COR-L47 (cell line): ENCODE data around the gene DDX41.
"Not testable (repeated sequence)": the region's sequence is repeated elsewhere in the genome, so short reads cannot be mapped to it uniquely, and the experiment has no call there.

Source experiments
- DNase-seq: peaks from one replicate; lab custom pipeline; 2025; lab: John Stamatoyannopoulos, UW

DDX41 gene

GRCh38 chr5:177516601-177517568 lies at the start of gene DDX41:
DDX41 (minus strand) TSS chr5:177516961; CDS start chr5:177516945, 16 bp downstream.
- peak; percentile 97 for DNase-seq

GRCh38 chr5:177565046-177565445 lies 48.3 kb upstream of the DDX41 start:
- DNase-seq = no peak

GRCh38 chr5:177559446-177559941 lies 42.7 kb upstream of the DDX41 start:
- not testable (repeated sequence) for DNase-seq

GRCh38 chr5:177557796-177558195 lies 41.0 kb upstream of the DDX41 start:
- no peak for DNase-seq

GRCh38 chr5:177557041-177557647 lies 40.4 kb upstream of the DDX41 start:
- no peak for DNase-seq

- DNase-seq = no peak
Observed at GRCh38 chr5:177555665-177556064, 38.9 kb upstream of the DDX41 start.

GRCh38 chr5:177555228-177555627 lies 38.5 kb upstream of the DDX41 start:
- DNase-seq = no peak

- DNase-seq = peak; percentile 94
Observed at GRCh38 chr5:177554474-177555111, 37.8 kb upstream of the DDX41 start, which contains the start of gene FAM193B. FAM193B (minus strand) TSS chr5:177554563; CDS start chr5:177554458, 105 bp downstream.

- no peak for DNase-seq
Observed at GRCh38 chr5:177553671-177554429, 37.1 kb upstream of the DDX41 start.

- DNase-seq = no peak
Observed at GRCh38 chr5:177552839-177553455, 36.2 kb upstream of the DDX41 start.

GRCh38 chr5:177550122-177550521 lies 33.4 kb upstream of the DDX41 start:
- DNase-seq = no peak

GRCh38 chr5:177548495-177548894 lies 31.7 kb upstream of the DDX41 start:
- peak; percentile 69 for DNase-seq

GRCh38 chr5:177547736-177548135 lies 31.0 kb upstream of the DDX41 start:
- no peak for DNase-seq

GRCh38 chr5:177546258-177546741 lies 29.5 kb upstream of the DDX41 start:
- DNase-seq = no peak

GRCh38 chr5:177545487-177546257 lies 28.9 kb upstream of the DDX41 start:
- no peak for DNase-seq

GRCh38 chr5:177542816-177543465 lies 26.2 kb upstream of the DDX41 start:
- DNase-seq = no peak

- DNase-seq = no peak
Observed at GRCh38 chr5:177540438-177540837, 23.7 kb upstream of the DDX41 start.

- DNase-seq = no peak
Observed at GRCh38 chr5:177539411-177539810, 22.6 kb upstream of the DDX41 start.

GRCh38 chr5:177538876-177539275 lies 22.1 kb upstream of the DDX41 start:
- DNase-seq = no peak
